Astrocyte (in vitro differentiated cells and primary cell): ENCODE measurements around the gene CCDC57. TPM values are rescaled to one million over a fixed set of nuclear protein-coding genes. Genes with fewer than 3 reads are reported as not detected.

Experiments
- DNase-seq: peaks from one replicate; pipeline ENCODE4 v3.0.0-alpha.2; 2010; ENCODE audit warnings: low read depth
- FAIRE-seq: peaks from 2 replicates; lab custom pipeline; 2011; peaks lifted over from hg19 to GRCh38; lab: Jason Lieb, UNC
- H2AFZ ChIP-seq: 2 replicates; pipeline ENCODE4 v1.6.0; 2012; ENCODE audit warnings: low read depth, low read length, inconsistent platforms
- H3K27ac ChIP-seq: 2 replicates; pipeline ENCODE4 v1.5.1; 2011; ENCODE audit warnings: low read depth, low read length, inconsistent platforms
- H3K27me3 ChIP-seq: 2 replicates; pipeline ENCODE4 v1.6.0; 2011; ENCODE audit warnings: low read length, inconsistent platforms; ENCODE audit not compliant: insufficient read depth
- H3K36me3 ChIP-seq: 2 replicates; pipeline ENCODE4 v1.5.1; 2011; ENCODE audit warnings: low read length, inconsistent platforms; ENCODE audit not compliant: insufficient read depth
- H3K4me1 ChIP-seq: 2 replicates; pipeline ENCODE4 v1.5.1; 2011; ENCODE audit warnings: low read length, inconsistent platforms; ENCODE audit not compliant: insufficient read depth
- H3K4me2 ChIP-seq: 2 replicates; pipeline ENCODE4 v1.6.0; 2012; ENCODE audit warnings: low read length, inconsistent platforms
- H3K4me3 ChIP-seq: 2 replicates; pipeline ENCODE4 v1.5.1; 2011; ENCODE audit warnings: low read depth, mild to moderate bottlenecking, low read length, inconsistent platforms; ENCODE audit not compliant: insufficient read depth
- H3K79me2 ChIP-seq: 2 replicates; pipeline ENCODE4 v1.6.0; 2012; ENCODE audit warnings: mild to moderate bottlenecking, low read length, inconsistent platforms; ENCODE audit not compliant: insufficient read depth
- H3K9ac ChIP-seq: 2 replicates; pipeline ENCODE4 v1.6.0; 2012; ENCODE audit warnings: mild to moderate bottlenecking, low read length, inconsistent platforms
- H3K9me3 ChIP-seq: 2 replicates; pipeline ENCODE4 v1.5.1; 2012; ENCODE audit warnings: low read depth, mild to moderate bottlenecking, low read length, inconsistent platforms; ENCODE audit not compliant: insufficient read depth
- H4K20me1 ChIP-seq: 2 replicates; pipeline ENCODE4 v1.6.0; 2012; ENCODE audit warnings: low read length, inconsistent platforms; ENCODE audit not compliant: insufficient read depth
- H3K27ac Mint-ChIP-seq: one replicate; pipeline ENCODE4 v1.8.0; 2021; ENCODE audit warnings: mild to moderate bottlenecking, mixed read lengths; ENCODE audit not compliant: unreplicated experiment
- H3K27me3 Mint-ChIP-seq: one replicate; pipeline ENCODE4 v1.8.0; 2021; ENCODE audit warnings: low read depth, mixed read lengths; ENCODE audit not compliant: unreplicated experiment
- H3K36me3 Mint-ChIP-seq: one replicate; pipeline ENCODE4 v1.8.0; 2021; ENCODE audit warnings: low read depth, mixed read lengths; ENCODE audit not compliant: unreplicated experiment
- H3K4me1 Mint-ChIP-seq: one replicate; pipeline ENCODE4 v1.8.0; 2021; ENCODE audit warnings: low read depth, mixed read lengths; ENCODE audit not compliant: unreplicated experiment
- H3K4me3 Mint-ChIP-seq: one replicate; pipeline ENCODE4 v1.8.0; 2021; ENCODE audit warnings: mild to moderate bottlenecking, moderate library complexity, mixed read lengths; ENCODE audit not compliant: unreplicated experiment
- H3K9me3 Mint-ChIP-seq: one replicate; pipeline ENCODE4 v1.8.0; 2021; ENCODE audit warnings: mild to moderate bottlenecking, mixed read lengths; ENCODE audit not compliant: unreplicated experiment
- CTCF ChIP-seq: IDR thresholded peaks from 2 replicates; pipeline ENCODE4 v1.5.1; 2011; ENCODE audit warnings: low read depth, mild to moderate bottlenecking, inconsistent platforms, low read length, moderate library complexity; ENCODE audit not compliant: insufficient read depth
- EZH2 ChIP-seq: IDR thresholded peaks from 2 replicates; pipeline ENCODE4 v1.6.1; 2012; ENCODE audit warnings: mild to moderate bottlenecking, low read length, inconsistent platforms; ENCODE audit not compliant: insufficient read depth
- total RNA-seq: library from RNA; stranded (reverse); gene quantifications from 2 replicates; pipeline ENCODE4 v1.2.1, GENCODE V29; 2021

Gene CCDC57
- total RNA-seq, 1 donor from 2014 or later, result 20.4 TPM

DNA sequence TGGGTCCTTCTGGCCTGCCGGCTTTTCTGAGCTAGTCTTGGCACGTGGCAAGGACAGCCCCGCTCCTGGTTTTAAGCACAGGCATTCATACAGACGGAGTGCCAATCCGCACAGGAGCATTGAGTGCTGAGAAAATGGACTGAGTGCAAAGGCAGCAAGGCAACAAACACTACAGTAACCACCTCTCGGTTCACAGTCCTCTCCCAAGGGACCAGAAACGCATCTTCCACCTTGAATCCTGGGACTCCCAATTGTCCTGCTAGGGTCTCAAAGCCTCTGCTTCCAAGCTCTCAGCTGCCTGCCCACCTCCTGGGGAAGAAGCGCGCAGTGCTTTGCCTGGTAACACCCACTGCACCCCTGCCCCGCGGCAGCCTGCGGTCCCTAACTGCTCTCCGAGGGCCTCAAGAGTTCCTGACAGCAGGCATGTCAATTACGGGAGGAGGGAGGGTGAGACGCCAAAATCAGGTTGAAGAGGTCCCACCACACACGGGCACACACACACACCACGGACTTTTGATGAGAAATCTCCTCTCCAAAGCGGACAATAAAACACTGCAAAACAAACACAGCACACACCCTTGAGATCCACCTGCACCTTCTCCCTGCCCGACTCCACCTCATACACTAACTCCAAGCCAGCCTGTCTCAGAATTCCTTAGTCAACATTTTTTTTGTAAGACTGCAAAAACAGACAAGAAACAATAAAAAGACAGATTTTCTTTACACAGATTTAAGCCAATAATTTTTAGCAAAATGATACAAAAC, 31.2 kb upstream of the CCDC57 start:
- peaks cover 77% of the 10 kb centered on the region for H3K79me2 ChIP-seq
- no peaks in the 10 kb centered on the region for H3K9me3 Mint-ChIP-seq
- peaks cover 24% of the 10 kb centered on the region for H3K4me1 Mint-ChIP-seq
- peaks cover 98% of the 10 kb centered on the region for H4K20me1 ChIP-seq
- H3K27ac Mint-ChIP-seq, result peak overlapping the region; percentile 87
- no peaks in the 10 kb centered on the region for H3K9me3 ChIP-seq
- H3K4me3 Mint-ChIP-seq, result peak overlapping the region; percentile 51
- H3K36me3 ChIP-seq, result peaks cover 38% of the 10 kb centered on the region
- H3K27me3 Mint-ChIP-seq, result no peaks in the 10 kb centered on the region
- H3K27me3 ChIP-seq, result no peaks in the 10 kb centered on the region
- H3K4me3 ChIP-seq, result no peak overlapping the region
- no peak overlapping the region for H3K9ac ChIP-seq
- peaks cover 22% of the 10 kb centered on the region for H3K36me3 Mint-ChIP-seq
- no peak overlapping the region for H2AFZ ChIP-seq
- no peak overlapping the region for H3K4me2 ChIP-seq
- no peak for DNase-seq
- H3K4me1 ChIP-seq, result peaks cover 55% of the 10 kb centered on the region
- H3K27ac ChIP-seq, result no peak overlapping the region
- no peak for FAIRE-seq
- no peak for TF ChIP-seq CTCF
- no peak for TF ChIP-seq EZH2

- Mint-ChIP-seq H3K9me3 (no peaks in the 10 kb centered on the region), H3K36me3 (peaks cover 21% of the 10 kb centered on the region), H3K27ac (peak overlapping the region; percentile 87), H3K4me3 (no peak overlapping the region), H3K4me1 (peaks cover 28% of the 10 kb centered on the region), H3K27me3 (no peaks in the 10 kb centered on the region)
- peak; percentile 70 for DNase-seq
- Histone ChIP-seq H2AFZ (no peak overlapping the region), H3K36me3 (peaks cover 31% of the 10 kb centered on the region), H3K79me2 (peaks cover 70% of the 10 kb centered on the region), H3K4me2 (no peak overlapping the region), H3K9me3 (no peaks in the 10 kb centered on the region), H3K27ac (no peak overlapping the region), H3K9ac (no peak overlapping the region), H3K4me1 (peaks cover 62% of the 10 kb centered on the region), H3K4me3 (no peak overlapping the region), H3K27me3 (no peaks in the 10 kb centered on the region), H4K20me1 (peaks cover 98% of the 10 kb centered on the region)
- no peak for FAIRE-seq
- TF ChIP-seq EZH2 (no peak), CTCF (no peak)
Observed at GRCh38 chr17:82242977-82243647, 30.5 kb upstream of the CCDC57 start.

- H3K27ac Mint-ChIP-seq, result peak overlapping the region; percentile 75
- H3K36me3 Mint-ChIP-seq, result peaks cover 18% of the 10 kb centered on the region
- H3K4me2 ChIP-seq, result peak overlapping the region; percentile 10
- H3K9me3 ChIP-seq, result no peaks in the 10 kb centered on the region
- no peaks in the 10 kb centered on the region for H3K9me3 Mint-ChIP-seq
- peaks cover 65% of the 10 kb centered on the region for H3K4me1 ChIP-seq
- H3K9ac ChIP-seq, result no peak overlapping the region
- no peaks in the 10 kb centered on the region for H3K27me3 ChIP-seq
- peak overlapping the region; percentile 21 for H3K27ac ChIP-seq
- TF ChIP-seq EZH2 (no peak), CTCF (no peak)
- H3K4me3 Mint-ChIP-seq, result peak overlapping the region; percentile 62
- peaks cover 98% of the 10 kb centered on the region for H4K20me1 ChIP-seq
- FAIRE-seq, result no peak
- peaks cover 65% of the 10 kb centered on the region for H3K79me2 ChIP-seq
- H3K36me3 ChIP-seq, result peaks cover 27% of the 10 kb centered on the region
- no peaks in the 10 kb centered on the region for H3K27me3 Mint-ChIP-seq
- no peak for DNase-seq
- H2AFZ ChIP-seq, result no peak overlapping the region
- no peak overlapping the region for H3K4me3 ChIP-seq
- H3K4me1 Mint-ChIP-seq, result peaks cover 28% of the 10 kb centered on the region
Observed at GRCh38 chr17:82242698-82242976, 30.0 kb upstream of the CCDC57 start.
